GM18508 (cell line): Measurements from ENCODE around the gene LRIG1.

Experiments
- ATAC-seq: cut with Tn5 transposase; IDR thresholded peaks from one replicate; pipeline ENCODE4 v1.9.1; 2021; ENCODE audit warnings: moderate number of reproducible peaks; ENCODE audit not compliant: insufficient read depth, unreplicated experiment

LRIG1 gene

GRCh38 chr3:66367979-66368378, 132.8 kb downstream of the LRIG1 start:
- no peak for ATAC-seq

- no peak for ATAC-seq
These were observed 134.1 kb downstream of the LRIG1 start for GRCh38 chr3:66366747-66367146.

DNA sequence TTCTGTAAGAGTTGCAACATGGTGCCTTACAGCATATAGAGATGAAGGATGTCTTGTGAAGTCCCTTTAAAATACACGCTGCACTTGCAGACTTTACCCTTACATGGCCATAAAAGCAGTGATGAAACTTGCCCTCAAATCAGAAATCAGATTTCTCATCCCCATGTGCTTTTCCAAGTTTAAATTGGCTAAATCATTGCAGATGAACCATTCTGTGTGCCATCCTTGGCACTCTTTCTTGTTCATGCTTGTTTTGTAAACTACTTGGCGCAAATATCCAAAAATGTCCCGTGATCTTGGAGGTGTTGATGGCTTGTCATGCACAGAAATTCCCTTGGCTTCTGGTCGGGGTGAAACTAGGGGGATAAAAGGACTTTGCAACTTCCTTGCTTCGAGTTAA, 135.7 kb downstream of the LRIG1 start:
- ATAC-seq, result no peak

- no peak for ATAC-seq
These were observed 137.7 kb downstream of the LRIG1 start for GRCh38 chr3:66363148-66363547.

GRCh38 chr3:66362541-66362941, 138.3 kb downstream of the LRIG1 start:
- no peak for ATAC-seq

GRCh38 chr3:66361356-66361755, 139.5 kb downstream of the LRIG1 start:
- no peak for ATAC-seq

GRCh38 chr3:66355997-66356396, 144.8 kb downstream of the LRIG1 start:
- no peak for ATAC-seq

GRCh38 chr3:66355394-66355793, 145.4 kb downstream of the LRIG1 start:
- no peak for ATAC-seq

DNA sequence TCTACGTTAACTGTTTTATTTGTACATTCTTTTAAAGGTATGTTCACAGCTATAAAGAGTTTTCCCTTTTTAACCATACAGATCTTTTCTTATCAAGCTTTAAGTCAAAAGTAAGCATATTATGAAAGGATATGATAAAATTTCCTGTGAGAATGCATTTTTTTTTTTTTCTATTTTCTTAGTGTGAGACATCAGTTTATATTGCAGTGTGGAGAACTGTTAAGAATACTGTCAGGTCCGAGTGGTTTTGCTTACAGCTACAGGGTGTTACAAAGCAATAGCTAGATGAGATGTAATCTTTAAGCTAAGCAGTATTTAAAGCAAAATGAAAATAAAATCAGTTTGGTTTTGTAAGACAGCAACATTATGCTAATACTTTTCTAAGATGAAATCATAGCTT, 146.8 kb downstream of the LRIG1 start:
- no peak for ATAC-seq

GRCh38 chr3:66353530-66353929, 147.3 kb downstream of the LRIG1 start:
- ATAC-seq, result no peak

DNA sequence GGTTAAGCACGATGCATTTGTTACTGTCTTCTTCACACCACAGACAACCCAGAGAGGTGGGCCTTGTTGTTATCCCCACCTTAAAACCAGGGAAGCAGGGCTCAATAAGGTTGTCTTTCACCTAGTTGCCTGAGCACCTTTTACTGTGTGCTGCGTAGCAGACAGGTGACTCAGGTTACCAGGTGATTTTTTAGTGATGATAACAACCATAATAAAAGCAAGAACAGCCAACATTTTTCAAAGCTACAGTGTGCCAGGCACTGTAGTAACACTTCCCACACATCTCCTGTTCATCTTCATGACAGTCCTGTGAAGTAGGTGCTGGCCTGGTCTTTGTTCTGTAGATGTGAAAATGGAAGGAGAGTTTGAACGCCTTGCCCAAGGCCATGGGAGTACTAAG, 147.8 kb downstream of the LRIG1 start:
- no peak for ATAC-seq

GRCh38 chr3:66350601-66351000, 150.2 kb downstream of the LRIG1 start:
- ATAC-seq, result no peak

DNA sequence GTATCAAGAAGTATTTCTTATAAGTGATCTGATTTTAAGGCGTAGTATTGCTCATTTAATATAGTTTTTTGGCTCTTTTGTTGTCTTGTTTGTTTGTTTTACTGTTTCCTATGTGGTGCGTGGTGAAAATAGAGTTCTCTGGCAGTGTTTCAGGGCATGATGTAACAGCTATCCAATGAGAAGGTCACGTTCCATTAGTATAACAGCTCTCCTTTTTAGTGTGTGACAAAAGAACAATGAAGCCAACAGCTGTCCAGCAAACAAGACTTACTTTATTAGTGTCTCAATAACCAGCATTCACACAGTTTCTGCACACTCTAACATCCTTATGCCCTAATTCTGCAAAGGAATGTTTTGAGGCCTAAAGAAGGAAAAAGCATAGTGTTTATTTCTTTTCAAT, 152.1 kb downstream of the LRIG1 start:
- ATAC-seq, result no peak

- ATAC-seq, result no peak
These were observed 155.8 kb downstream of the LRIG1 start for GRCh38 chr3:66344848-66345578.

DNA sequence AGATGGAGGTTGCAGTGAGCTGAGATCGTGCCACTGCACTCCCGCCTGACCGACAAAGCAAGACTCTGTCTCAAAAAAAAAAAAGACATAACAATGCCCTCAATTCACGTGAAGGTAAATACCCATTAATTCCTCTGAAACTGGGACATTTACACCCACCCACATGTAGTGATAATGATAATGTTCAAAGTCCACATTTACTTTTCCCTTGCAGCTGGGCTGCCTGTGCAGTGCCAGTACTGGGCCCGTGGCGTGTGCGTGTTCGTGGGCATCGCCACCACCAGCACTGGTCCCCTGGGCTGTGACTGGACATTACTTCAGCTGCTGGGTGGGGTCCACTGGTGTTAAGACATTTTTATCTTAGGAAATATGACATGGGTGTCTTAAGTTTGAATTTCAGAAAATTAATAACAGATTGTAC, 156.4 kb downstream of the LRIG1 start:
- no peak for ATAC-seq

DNA sequence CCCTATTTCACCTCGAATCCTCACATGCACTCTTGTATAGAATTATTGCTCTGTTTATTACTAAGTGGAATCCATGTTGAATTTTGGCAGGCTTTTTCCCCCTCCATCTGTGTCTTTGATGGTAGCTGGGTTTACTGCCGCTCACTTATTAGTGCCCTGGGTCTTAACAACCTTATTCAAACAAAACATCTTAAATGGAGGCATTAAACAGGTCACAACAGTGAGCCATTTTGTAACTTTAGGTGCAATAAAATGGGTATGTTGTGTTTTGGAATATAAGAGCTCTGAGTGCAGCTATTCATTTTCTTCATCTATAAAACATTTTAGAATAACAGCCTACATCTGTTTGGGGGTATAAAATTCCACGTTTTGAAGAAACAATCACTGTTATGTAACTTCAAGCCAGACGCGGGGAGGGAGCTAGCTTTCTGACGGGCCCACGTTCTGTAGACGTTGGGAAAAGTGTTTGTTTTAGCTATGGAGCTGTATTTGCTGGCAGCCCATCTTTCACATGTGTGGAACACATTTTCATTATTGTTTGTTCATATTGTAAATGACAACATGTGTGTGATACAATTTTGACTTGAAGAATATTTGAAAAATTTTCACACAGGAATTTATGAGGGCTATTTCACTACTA, 158.0 kb downstream of the LRIG1 start:
- ATAC-seq, result no peak

- no peak for ATAC-seq
These were observed 161.9 kb downstream of the LRIG1 start for GRCh38 chr3:66338927-66339326.

- no peak for ATAC-seq
These were observed 164.5 kb downstream of the LRIG1 start for GRCh38 chr3:66336333-66336766.

GRCh38 chr3:66335671-66336070, 165.2 kb downstream of the LRIG1 start:
- no peak for ATAC-seq
